HG03460 (cell line): ENCODE measurements around the gene RNF31.
"Not testable (repeated sequence)": the region's sequence is repeated elsewhere in the genome, so short reads cannot be mapped to it uniquely, and the experiment has no call there.

Experiments
- ATAC-seq: cut with Tn5 transposase; IDR thresholded peaks from one replicate; pipeline ENCODE4 v1.9.1; 2021; ENCODE audit not compliant: unreplicated experiment

RNF31 gene

GRCh38 chr14:24197056-24197450 is 49.8 kb downstream of the RNF31 start:
- no peak for ATAC-seq

GRCh38 chr14:24198814-24199524 is 51.7 kb downstream of the RNF31 start:
- no peak for ATAC-seq

- ATAC-seq = not testable (repeated sequence)
These were observed 55.2 kb downstream of the RNF31 start for GRCh38 chr14:24202538-24202937.

- ATAC-seq = not testable (repeated sequence)
These were observed 56.1 kb downstream of the RNF31 start for GRCh38 chr14:24203249-24203886.

- ATAC-seq = no peak
These were observed 57.2 kb downstream of the RNF31 start for GRCh38 chr14:24204163-24205146.

GRCh38 chr14:24206260-24207103 is 59.2 kb downstream of the RNF31 start:
- ATAC-seq = no peak

GRCh38 chr14:24207104-24207551 is 59.8 kb downstream of the RNF31 start:
- no peak for ATAC-seq

GRCh38 chr14:24207625-24208024 is 60.3 kb downstream of the RNF31 start:
- ATAC-seq = no peak
